ENCODE measurements around the gene CLMP.

GRCh38 chr11:123196060-123196714, 1.1 kb upstream of the CLMP start:
- TF ChIP-seq CTCF (tag by site-specific recombination; IDR thresholded peaks at IDR 0.05) (no peak), ZNF510 (tag by site-specific recombination; IDR thresholded peaks at IDR 0.05; ENCODE audit: insufficient replicate concordance) (no peak), YY1 (tag by site-specific recombination; IDR thresholded peaks at IDR 0.05) (no peak), PBX3 (CRISPR knock-in tag; IDR thresholded peaks at IDR 0.05) (no peak), ZNF639 (tag by site-specific recombination; IDR thresholded peaks at IDR 0.05) (no peak), ZBTB11 (tag by site-specific recombination; conservative IDR thresholded peaks at IDR 0.05; ENCODE audit: low read depth) (no peak), ZNF391 (tag by site-specific recombination; IDR thresholded peaks at IDR 0.05; ENCODE audit: borderline replicate concordance, low read depth) (no peak)
